Neural cell (in vitro differentiated cells): ENCODE data around the gene ZNF625. TPM values are rescaled to one million over a fixed set of nuclear protein-coding genes. Genes with fewer than 3 reads are reported as not detected.

Experiments used
- H2AFZ ChIP-seq: fragments of 200-600, 300-800 bp; sonication (generic), shearing (Covaris generic); 2 replicates; pipeline ENCODE4 v1.6.0; 2014; ENCODE audit warnings: low read depth, mild to moderate bottlenecking, antibody characterized with exemption, low read length, moderate library complexity
- H3F3A ChIP-seq: fragments of 200-600 bp; shearing (Covaris generic); 2 replicates; pipeline ENCODE4 v1.6.1; 2016; ENCODE audit warnings: mild to moderate bottlenecking, moderate library complexity, mixed read lengths, antibody characterized with exemption, low read length; ENCODE audit not compliant: insufficient read depth, poor library complexity, severe bottlenecking
- H3K27ac ChIP-seq: fragments of 200-600, 300-800 bp; sonication (generic), shearing (Covaris generic); 2 replicates; pipeline ENCODE4 v1.5.1; 2014; ENCODE audit warnings: mild to moderate bottlenecking, low read length, moderate library complexity
- H3K27me3 ChIP-seq: fragments of 300-800, 200-600 bp; sonication (generic), shearing (Covaris generic); 2 replicates; pipeline ENCODE4 v1.6.0; 2014; ENCODE audit warnings: mild to moderate bottlenecking, low read depth, low read length, moderate library complexity; ENCODE audit not compliant: insufficient read depth
- H3K36me3 ChIP-seq: fragments of 300-800, 200-600 bp; sonication (generic), shearing (Covaris generic); 2 replicates; pipeline ENCODE4 v1.5.1; 2014; ENCODE audit warnings: mild to moderate bottlenecking, antibody characterized with exemption, low read length, moderate library complexity; ENCODE audit not compliant: insufficient read depth
- H3K4me2 ChIP-seq: fragments of 300-800, 200-600 bp; sonication (generic), shearing (Covaris generic); 2 replicates; pipeline ENCODE4 v1.6.0; 2014; ENCODE audit warnings: mild to moderate bottlenecking, low read length
- H3K4me3 ChIP-seq: fragments of 300-800, 200-600 bp; sonication (generic), shearing (Covaris generic); 2 replicates; pipeline ENCODE4 v1.5.1; 2014; ENCODE audit warnings: mild to moderate bottlenecking, low read length, moderate library complexity
- H3K79me2 ChIP-seq: fragments of 200-600 bp; shearing (Covaris generic); replicated peaks from 2 replicates; pipeline ENCODE4 v1.6.0; 2014; ENCODE audit warnings: mild to moderate bottlenecking, low read length, moderate library complexity; ENCODE audit not compliant: insufficient read depth
- H3K9ac ChIP-seq: fragments of 300-800, 200-600 bp; sonication (generic), shearing (Covaris generic); 2 replicates; pipeline ENCODE4 v1.6.1; 2016; ENCODE audit warnings: mild to moderate bottlenecking, low read length, mixed read lengths
- H3K9me2 ChIP-seq: fragments of 200-600 bp; shearing (Covaris generic); 2 replicates; pipeline ENCODE4 v1.6.1; 2016; ENCODE audit warnings: mild to moderate bottlenecking, low read length, mixed read lengths; ENCODE audit not compliant: insufficient read depth
- H3K9me3 ChIP-seq: fragments of 200-600, 300-800 bp; sonication (generic), shearing (Covaris generic); 2 replicates; pipeline ENCODE4 v1.6.1; 2016; ENCODE audit warnings: mild to moderate bottlenecking, mixed run types, low read length, moderate library complexity, mixed read lengths
- H4K20me1 ChIP-seq: fragments of 200-600 bp; shearing (Covaris generic); 2 replicates; pipeline ENCODE4 v1.6.1; 2016; ENCODE audit warnings: mild to moderate bottlenecking, mixed run types; ENCODE audit not compliant: insufficient read depth
- CTCF ChIP-seq: fragments of 450-650 bp; IDR thresholded peaks from 2 replicates; pipeline ENCODE4 v1.5.1; 2014; ENCODE audit warnings: antibody characterized with exemption, mild to moderate bottlenecking, moderate library complexity; ENCODE audit not compliant: poor library complexity, severe bottlenecking
- EP300 ChIP-seq: fragments of 450-650 bp; conservative IDR thresholded peaks from 2 replicates; pipeline ENCODE4 v1.6.1; 2014; ENCODE audit warnings: antibody characterized with exemption, mild to moderate bottlenecking, moderate library complexity; ENCODE audit not compliant: poor library complexity, severe bottlenecking
- EZH2 ChIP-seq: fragments of 200-600, 300-800 bp; shearing (Covaris generic), sonication (generic); IDR thresholded peaks from 2 replicates; pipeline ENCODE4 v1.6.1; 2014; ENCODE audit warnings: antibody characterized with exemption, low read length, borderline replicate concordance, mild to moderate bottlenecking; ENCODE audit not compliant: insufficient read depth, poor library complexity, severe bottlenecking
- MXI1 ChIP-seq: fragments of 450-650 bp; conservative IDR thresholded peaks from 2 replicates; pipeline ENCODE4 v1.6.1; 2014; ENCODE audit warnings: antibody characterized with exemption, mild to moderate bottlenecking; ENCODE audit not compliant: poor library complexity, severe bottlenecking
- POLR2AphosphoS5 ChIP-seq: IDR thresholded peaks from 2 replicates; pipeline ENCODE4 v1.6.1; 2012
- RAD21 ChIP-seq: fragments of 450-650 bp; conservative IDR thresholded peaks from 2 replicates; pipeline ENCODE4 v1.6.1; 2014; ENCODE audit warnings: antibody characterized with exemption, mild to moderate bottlenecking, moderate library complexity
- REST ChIP-seq: IDR thresholded peaks from 2 replicates; pipeline ENCODE4 v1.6.1; 2012; ENCODE audit warnings: borderline replicate concordance
- SMC3 ChIP-seq: fragments of 450-650 bp; conservative IDR thresholded peaks from 2 replicates; pipeline ENCODE4 v1.6.1; 2014; ENCODE audit warnings: antibody characterized with exemption, mild to moderate bottlenecking, moderate library complexity; ENCODE audit not compliant: poor library complexity
- TAF1 ChIP-seq: IDR thresholded peaks from 2 replicates; pipeline ENCODE4 v1.6.1; 2012; ENCODE audit warnings: low read depth
- polyA plus RNA-seq: library from polyadenylated mRNA; depleted of rRNA; stranded (reverse); fragments of >200 nt; gene quantifications from 2 replicates; pipeline ENCODE4 v1.2.3, GENCODE V29; 2014

Gene ZNF625
- polyA plus RNA-seq, 1 donor from 2014 or later = 11.6 TPM

- H2AFZ ChIP-seq = no peak overlapping the region
Measured at GRCh38 chr19:12139269-12139668, 17.3 kb downstream of the ZNF625 start.

GRCh38 chr19:12137221-12137940, 19.2 kb downstream of the ZNF625 start:
- Histone ChIP-seq H3K27me3 (no peaks in the 10 kb centered on the region), H3F3A (no peaks in the 10 kb centered on the region), H3K27ac (no peak overlapping the region), H3K9me3 (peaks cover 16% of the 10 kb centered on the region), H3K4me2 (no peak overlapping the region), H2AFZ (no peak overlapping the region), H3K79me2 (peaks cover 28% of the 10 kb centered on the region), H3K9me2 (no peaks in the 10 kb centered on the region), H3K36me3 (peaks cover 20% of the 10 kb centered on the region), H3K9ac (no peak overlapping the region), H3K4me3 (peak overlapping the region; percentile 97), H4K20me1 (no peaks in the 10 kb centered on the region)
- TF ChIP-seq EP300 (no peak), TAF1 (no peak), SMC3 (no peak), REST (no peak), RAD21 (no peak), POLR2AphosphoS5 (no peak), CTCF (no peak), MXI1 (no peak), EZH2 (no peak)

More at GRCh38 chr19:12139269-12139668, 17.3 kb downstream of the ZNF625 start:
- peak overlapping the region; percentile 68 for H3K27ac ChIP-seq
- no peaks in the 10 kb centered on the region for H3K27me3 ChIP-seq
- H3K36me3 ChIP-seq = peaks cover 4% of the 10 kb centered on the region
- H3K79me2 ChIP-seq = peaks cover 28% of the 10 kb centered on the region
- no peaks in the 10 kb centered on the region for H3K9me3 ChIP-seq
- no peaks in the 10 kb centered on the region for H4K20me1 ChIP-seq
- H3K9me2 ChIP-seq = no peaks in the 10 kb centered on the region
- peak overlapping the region; percentile 97 for H3K4me3 ChIP-seq
- H3K9ac ChIP-seq = peak overlapping the region; percentile 78
- peak overlapping the region; percentile 62 for H3K4me2 ChIP-seq
- TF ChIP-seq POLR2AphosphoS5 = no peak
- no peaks in the 10 kb centered on the region for H3F3A ChIP-seq
